OCI-M2 (cell line): Measurements from ENCODE around the gene CUX1.
"Not testable (repeated sequence)": the region's sequence is repeated elsewhere in the genome, so short reads cannot be mapped to it uniquely, and the experiment has no call there.

Source experiments
- DNase-seq: peaks from one replicate; lab custom pipeline; 2025; ENCODE audit not compliant: unreplicated experiment; lab: John Stamatoyannopoulos, UW

The CUX1 gene

DNA sequence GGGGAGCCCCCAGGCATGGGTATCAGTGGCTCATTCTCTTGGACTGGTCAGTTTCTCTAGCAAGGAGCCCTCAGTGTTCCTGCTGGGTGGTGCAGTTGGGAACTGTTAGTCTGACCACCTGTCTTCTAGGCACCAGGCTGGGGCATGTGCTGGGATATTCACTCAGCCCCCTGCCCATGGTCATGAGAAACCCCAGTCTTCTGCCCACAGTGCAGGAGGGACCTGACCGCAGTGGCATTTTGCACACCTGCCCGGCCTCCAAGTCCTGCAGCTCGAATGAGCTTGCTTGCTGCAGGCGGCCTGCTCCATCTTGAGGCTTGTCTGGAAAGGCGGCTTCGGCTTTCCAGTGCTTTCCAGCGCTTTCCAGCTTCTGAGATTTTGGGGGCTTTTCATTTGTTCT lies 36.3 kb downstream of the CUX1 start:
- no peak for DNase-seq

DNA sequence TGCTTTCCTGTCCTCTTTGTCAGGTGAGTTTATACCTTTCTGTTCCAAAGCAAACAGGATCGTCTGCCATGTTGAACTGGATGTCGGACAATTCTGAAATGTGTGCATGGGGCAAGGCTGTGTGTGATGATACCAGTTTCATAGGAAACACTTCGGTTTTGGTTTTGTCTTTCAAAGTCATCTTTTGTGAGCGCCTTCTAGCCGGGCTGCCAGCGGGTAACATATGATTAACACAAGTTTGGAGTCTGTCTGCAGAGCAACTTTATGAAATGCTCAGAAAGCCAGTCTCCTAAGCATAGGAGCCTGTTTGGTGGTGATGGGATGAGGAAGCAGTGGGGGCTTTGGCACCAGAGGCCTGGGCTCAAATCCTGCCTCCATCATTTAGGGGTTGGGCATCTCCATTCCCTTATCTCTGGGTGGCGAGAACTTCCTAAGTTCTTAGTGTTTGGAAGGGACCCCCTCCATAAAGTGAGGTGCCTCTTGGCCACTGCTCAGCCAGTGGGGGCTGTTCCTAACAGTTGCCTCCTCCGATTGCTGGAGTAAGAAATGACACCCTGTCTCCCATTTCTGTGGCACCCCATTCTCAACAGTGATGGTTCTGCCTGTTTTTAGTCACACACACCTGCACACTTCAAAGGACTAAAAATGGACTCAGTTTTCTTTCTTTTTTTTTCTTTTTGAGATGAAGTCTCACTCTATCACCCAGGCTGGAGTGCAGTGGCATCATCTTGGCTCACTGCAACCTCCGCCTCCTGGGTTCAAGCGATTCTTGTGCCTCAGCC lies 36.8 kb downstream of the CUX1 start:
- no peak for DNase-seq

- DNase-seq: peak; percentile 49
Observed at GRCh38 chr7:101856473-101857357, 39.3 kb downstream of the CUX1 start.

- DNase-seq: no peak
Observed at GRCh38 chr7:101857358-101857811, 40.0 kb downstream of the CUX1 start.

- DNase-seq: no peak
Observed at GRCh38 chr7:101858437-101859385, 41.3 kb downstream of the CUX1 start.

- DNase-seq: no peak
Observed at GRCh38 chr7:101859411-101860106, 42.1 kb downstream of the CUX1 start.

DNA sequence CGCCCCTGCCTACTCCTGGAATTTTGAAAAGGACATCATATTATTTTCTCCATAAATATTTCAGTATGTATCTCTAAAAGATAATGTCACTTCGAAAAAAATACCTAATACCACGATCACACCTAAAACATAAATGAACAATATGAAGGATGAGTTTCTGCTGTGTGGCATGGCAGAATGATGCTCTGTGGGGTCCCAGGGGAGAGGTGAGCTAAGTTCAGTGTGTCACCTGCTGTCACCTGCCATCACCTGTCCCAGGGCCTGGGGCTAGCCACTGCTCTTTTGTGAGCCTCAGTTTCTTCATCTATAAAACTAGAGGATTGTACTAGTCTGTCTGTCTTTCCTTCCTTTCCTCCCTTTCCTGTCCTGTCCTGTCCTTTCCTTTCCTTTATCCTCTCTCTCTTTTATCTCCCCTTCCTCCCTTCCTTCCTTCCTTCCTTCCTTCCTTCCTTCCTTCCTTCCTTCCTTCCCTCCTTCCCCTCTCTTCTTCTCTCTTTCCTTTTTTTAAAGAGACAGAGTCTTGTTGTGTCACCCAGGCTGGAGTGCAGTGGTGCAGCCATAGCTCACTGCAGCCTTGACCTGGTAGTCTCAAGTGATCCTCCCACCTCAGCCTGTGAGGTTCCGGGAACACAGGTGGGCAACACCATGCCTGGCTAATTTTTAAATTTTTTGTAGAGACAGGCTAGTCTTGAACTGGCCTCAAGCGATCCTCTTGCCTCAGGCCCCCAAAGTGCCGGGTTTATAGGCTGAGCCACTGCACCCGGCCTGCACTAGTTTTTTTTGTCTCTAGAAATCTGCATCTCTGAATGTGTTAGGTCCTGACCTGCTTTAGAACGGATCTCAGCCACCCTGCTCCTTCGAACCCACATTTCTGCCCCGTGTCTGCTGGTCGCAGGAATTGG lies 43.1 kb downstream of the CUX1 start:
- DNase-seq: no peak

GRCh38 chr7:101861218-101861775 lies 43.9 kb downstream of the CUX1 start:
- no peak for DNase-seq

DNA sequence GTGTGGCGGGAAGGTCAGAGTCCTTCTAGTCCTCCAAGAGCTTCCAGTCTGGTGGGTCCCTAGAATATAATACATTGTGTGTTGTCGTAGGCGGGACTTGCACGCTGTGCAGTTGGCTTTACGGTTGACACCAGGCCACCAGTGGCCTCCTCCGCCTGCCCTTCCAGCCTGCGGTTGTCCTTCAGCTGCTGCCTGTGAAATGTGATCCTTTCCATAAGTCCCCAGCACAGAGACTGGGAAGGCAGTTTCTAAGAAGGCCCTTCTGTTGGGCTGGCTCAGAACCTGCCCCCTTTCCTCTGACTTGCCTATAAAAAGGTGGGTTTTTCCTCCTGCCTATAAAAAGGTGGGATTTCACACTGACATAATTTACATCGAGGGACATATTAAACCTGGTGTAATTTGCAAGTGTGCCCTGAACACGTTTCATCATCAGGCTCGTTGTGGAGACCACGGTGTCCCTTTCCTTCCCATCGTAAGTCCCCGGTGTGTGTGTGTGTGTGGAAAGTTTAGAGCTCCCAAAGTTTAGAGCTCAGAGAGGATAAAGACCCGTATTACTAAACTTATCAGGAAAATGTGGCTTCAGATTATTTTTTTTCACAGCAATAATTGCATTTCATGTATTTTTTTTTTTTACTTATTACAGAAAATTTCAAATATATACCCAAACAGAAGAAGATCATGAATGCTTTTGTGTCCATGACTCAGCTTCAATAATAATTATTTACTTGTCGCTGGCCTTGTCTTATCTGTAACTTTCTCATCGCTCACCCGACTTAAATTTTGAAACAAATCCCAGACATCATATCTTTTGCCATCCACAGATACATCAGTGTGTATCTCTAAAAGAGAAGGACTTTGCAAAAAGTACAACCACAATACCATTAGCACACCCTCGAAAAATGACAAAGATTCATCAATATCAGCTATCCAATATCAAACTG lies 45.1 kb downstream of the CUX1 start:
- no peak for DNase-seq

DNA sequence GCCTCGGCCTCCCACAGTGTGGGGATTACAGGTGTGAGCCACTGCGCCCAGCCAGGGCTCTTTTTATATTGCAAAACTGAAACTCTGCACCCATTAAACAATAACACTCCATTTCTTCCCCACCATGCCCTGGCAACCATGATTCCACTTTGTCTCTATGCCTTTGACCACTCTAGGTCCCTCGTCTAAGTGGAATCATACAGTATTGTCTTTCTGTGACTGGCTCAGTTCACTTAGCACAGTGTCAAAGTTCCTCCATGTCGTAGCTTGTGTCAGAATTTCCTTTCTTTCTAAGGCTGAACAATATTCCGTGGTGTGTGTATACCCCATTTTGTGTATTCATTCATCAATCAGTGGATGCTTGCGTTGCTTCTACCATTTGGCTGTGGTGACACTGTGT lies 46.2 kb downstream of the CUX1 start:
- no peak for DNase-seq

DNA sequence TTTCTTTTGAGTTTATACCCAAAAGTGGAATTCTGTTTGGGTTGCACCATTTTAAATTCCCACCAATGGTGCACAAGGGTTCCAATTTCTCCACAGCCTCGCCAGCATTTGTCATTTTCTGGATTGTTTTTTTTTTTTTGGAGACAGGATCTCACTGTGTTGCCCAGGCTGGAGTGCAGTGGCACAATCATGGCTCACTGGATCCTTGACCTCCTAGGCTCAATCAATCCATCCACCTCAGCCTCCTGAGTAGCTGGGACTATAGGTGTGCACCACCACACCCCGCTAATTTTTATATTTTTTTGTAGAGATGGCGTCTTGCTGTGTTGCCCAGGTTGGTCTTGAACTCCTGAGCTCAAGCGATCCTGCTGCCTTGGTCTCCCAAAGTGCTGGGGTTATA lies 46.6 kb downstream of the CUX1 start:
- no peak for DNase-seq

- DNase-seq: no peak
Observed at GRCh38 chr7:101865031-101865430, 47.6 kb downstream of the CUX1 start.

- no peak for DNase-seq
Observed at GRCh38 chr7:101865455-101865854, 48.0 kb downstream of the CUX1 start.

DNA sequence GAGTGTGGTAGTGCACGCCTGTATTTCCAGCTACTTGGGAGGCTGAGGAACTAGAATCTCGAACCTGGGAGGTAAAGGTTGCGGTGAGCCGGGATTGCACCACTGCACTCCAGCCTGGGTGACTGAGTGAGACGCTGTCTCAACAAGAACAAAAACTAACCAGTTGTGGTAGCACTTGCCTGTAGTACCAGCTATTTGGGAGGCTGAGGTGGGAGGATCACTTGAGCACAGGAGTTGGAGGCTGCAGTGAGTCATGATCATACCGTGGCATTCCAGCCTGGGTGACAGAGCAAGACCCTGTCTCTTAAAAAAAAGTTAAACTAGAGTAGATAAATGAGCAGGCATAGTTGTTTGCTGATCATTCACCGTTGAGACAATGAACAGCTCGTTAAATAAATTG lies 48.9 kb downstream of the CUX1 start:
- DNase-seq: no peak

DNA sequence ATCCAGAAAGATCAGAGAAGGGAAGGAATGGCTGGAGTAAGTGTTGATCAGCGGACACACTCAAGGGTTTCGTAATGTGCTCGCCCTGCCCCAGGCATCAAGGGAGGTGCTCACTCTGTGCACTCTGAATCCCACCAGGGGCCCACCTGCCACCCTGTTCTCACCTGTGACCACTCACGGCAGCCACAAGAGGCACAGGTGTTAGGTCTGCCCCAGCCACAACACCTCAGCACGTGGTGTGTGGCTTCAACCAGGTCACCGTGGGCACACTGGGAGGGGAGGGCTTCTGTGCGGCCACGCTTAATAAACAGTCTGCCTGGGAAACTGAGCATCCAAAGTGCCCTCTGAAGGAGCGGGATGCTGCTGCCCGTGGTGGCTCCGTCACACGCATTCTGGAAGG lies 49.8 kb downstream of the CUX1 start:
- DNase-seq: no peak

- not testable (repeated sequence) for DNase-seq
Observed at GRCh38 chr7:101867681-101868080, 50.3 kb downstream of the CUX1 start.

- DNase-seq: no peak
Observed at GRCh38 chr7:101868191-101868950, 50.9 kb downstream of the CUX1 start.
